ENCODE results near the gene CKAP5. TPM values are rescaled to one million over a fixed set of nuclear protein-coding genes. Genes with fewer than 3 reads are reported as not detected.

CKAP5 gene
- total RNA-seq, 1 experiment from 2014 or later = 572 TPM

DNA sequence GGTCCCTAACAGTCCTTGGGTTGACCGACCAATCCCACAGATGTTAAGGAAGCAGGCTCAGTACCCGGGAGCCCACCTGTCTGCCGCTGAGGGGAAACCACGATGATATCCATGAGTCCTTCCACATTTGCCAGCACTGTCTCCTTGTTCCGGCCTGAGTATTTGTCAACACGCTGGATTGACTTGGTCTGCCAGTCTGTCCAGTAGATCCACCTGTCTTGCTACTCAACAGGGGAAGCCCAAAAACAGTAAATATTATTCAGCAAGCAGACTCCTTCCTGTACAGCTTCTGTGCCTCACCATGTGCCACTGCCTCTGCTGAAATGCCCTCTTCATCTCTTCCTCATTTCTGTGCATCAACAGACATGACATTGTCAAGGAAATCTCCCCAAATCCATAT, 22.8 kb upstream of the CKAP5 start:
- BruUV-seq (replicated peaks) = no TSS peak
- Histone ChIP-seq H3K27ac (ENCODE audit: low read depth, low read length, poor library complexity, severe bottlenecking) (no peak overlapping the region), H3K4me1 (ENCODE audit: insufficient read depth, low read length, poor library complexity, severe bottlenecking) (no peaks in the 10 kb centered on the region), H3K27me3 (replicated peaks; ENCODE audit: insufficient read depth, low read depth, low read length, poor library complexity) (no peaks in the 10 kb centered on the region), H3K36me3 (ENCODE audit: insufficient read depth, low read length, poor library complexity, severe bottlenecking) (peaks cover 78% of the 10 kb centered on the region), H3K4me3 (ENCODE audit: low read depth, low read length, poor library complexity, severe bottlenecking) (no peak overlapping the region), H3K9me3 (ENCODE audit: low read depth, low read length, poor library complexity, severe bottlenecking) (no peaks in the 10 kb centered on the region)
- DNase-seq (ENCODE audit: low spot score) = no peak
- intact Hi-C loops (cut with micrococcal nuclease; ENCODE audit: unreplicated experiment) = no loop called here
- no peak for TF ChIP-seq EZH2 (IDR thresholded peaks at IDR 0.05; ENCODE audit: borderline replicate concordance, low read depth, low read length, poor library complexity, severe bottlenecking)
- TF ChIP-seq, protein P1, sequence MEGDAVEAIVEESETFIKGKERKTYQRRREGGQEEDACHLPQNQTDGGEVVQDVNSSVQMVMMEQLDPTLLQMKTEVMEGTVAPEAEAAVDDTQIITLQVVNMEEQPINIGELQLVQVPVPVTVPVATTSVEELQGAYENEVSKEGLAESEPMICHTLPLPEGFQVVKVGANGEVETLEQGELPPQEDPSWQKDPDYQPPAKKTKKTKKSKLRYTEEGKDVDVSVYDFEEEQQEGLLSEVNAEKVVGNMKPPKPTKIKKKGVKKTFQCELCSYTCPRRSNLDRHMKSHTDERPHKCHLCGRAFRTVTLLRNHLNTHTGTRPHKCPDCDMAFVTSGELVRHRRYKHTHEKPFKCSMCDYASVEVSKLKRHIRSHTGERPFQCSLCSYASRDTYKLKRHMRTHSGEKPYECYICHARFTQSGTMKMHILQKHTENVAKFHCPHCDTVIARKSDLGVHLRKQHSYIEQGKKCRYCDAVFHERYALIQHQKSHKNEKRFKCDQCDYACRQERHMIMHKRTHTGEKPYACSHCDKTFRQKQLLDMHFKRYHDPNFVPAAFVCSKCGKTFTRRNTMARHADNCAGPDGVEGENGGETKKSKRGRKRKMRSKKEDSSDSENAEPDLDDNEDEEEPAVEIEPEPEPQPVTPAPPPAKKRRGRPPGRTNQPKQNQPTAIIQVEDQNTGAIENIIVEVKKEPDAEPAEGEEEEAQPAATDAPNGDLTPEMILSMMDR (conservative IDR thresholded peaks at IDR 0.05; ENCODE audit: low read depth, low read length) = no peak
- ChIA-PET POLR2A (ENCODE audit: low non-redundant PET) (no interaction called here), CTCF (no interaction called here)

DNA sequence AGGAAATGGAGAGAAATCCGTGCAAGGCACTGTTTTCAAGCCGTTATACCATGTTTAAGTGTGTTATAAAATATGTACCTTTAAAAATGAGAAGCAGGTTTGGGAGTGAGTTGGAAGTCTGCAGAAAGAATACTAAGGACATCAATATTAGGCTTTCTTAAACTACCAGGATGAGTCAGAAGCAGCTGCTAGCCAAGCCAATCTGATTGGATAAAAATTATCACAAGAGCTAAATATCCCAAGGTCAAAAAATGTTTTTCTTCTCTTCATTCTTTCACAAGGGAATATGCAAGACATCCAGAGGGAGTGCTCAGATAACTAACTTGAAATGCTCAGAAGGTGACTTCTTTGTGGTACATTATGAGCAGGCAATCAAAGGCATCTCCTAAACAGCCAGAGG, 19.3 kb upstream of the CKAP5 start:
- Histone ChIP-seq H3K27me3 (replicated peaks; ENCODE audit: insufficient read depth, low read depth, low read length, poor library complexity) (no peaks in the 10 kb centered on the region), H3K27ac (ENCODE audit: low read depth, low read length, poor library complexity, severe bottlenecking) (no peak overlapping the region), H3K36me3 (ENCODE audit: insufficient read depth, low read length, poor library complexity, severe bottlenecking) (peaks cover 59% of the 10 kb centered on the region), H3K4me1 (ENCODE audit: insufficient read depth, low read length, poor library complexity, severe bottlenecking) (no peaks in the 10 kb centered on the region), H3K4me3 (ENCODE audit: low read depth, low read length, poor library complexity, severe bottlenecking) (no peak overlapping the region), H3K9me3 (ENCODE audit: low read depth, low read length, poor library complexity, severe bottlenecking) (no peaks in the 10 kb centered on the region)
- DNase-seq (ENCODE audit: low spot score) = no peak
- BruUV-seq (replicated peaks) = no TSS peak
- CTCF ChIA-PET = no interaction called here
- POLR2A ChIA-PET (ENCODE audit: low non-redundant PET) = interaction anchor here (0.6 kb wide), 1 partner anchor 849 kb away, joined by 11 read pairs; no protein-coding TSS in a partner anchor
- TF ChIP-seq, protein P1 (conservative IDR thresholded peaks at IDR 0.05; ENCODE audit: low read depth, low read length) = no peak
- no peak for TF ChIP-seq EZH2 (IDR thresholded peaks at IDR 0.05; ENCODE audit: borderline replicate concordance, low read depth, low read length, poor library complexity, severe bottlenecking)
- intact Hi-C loops (cut with micrococcal nuclease; ENCODE audit: unreplicated experiment) = no loop called here

DNA sequence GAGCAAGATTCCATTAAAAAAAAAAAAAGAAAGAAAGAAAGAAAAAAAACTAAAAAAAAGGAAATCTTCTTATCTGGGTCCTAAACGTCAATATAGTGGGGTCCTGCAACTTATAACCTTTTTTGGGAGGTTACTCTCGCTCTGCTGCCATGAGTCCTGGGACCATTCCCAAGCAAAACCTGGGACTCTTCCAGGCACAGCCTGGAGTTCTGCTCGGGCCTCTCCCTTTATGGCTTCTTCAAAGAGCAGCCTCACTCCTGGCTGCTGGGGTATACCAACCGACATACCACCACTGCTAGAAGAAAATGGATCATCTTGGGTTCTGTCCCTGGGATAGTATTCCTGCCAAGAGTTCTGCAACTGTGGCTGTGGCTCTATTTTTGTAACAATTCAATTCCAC, 14.1 kb upstream of the CKAP5 start:
- no peak overlapping the region for H3K27ac ChIP-seq (ENCODE audit: low read depth, low read length, poor library complexity, severe bottlenecking)
- no peak for DNase-seq (ENCODE audit: low spot score)
- intact Hi-C loops (cut with micrococcal nuclease; ENCODE audit: unreplicated experiment) = no loop called here
- peaks cover 31% of the 10 kb centered on the region for H3K36me3 ChIP-seq (ENCODE audit: insufficient read depth, low read length, poor library complexity, severe bottlenecking)
- no peak for TF ChIP-seq EZH2 (IDR thresholded peaks at IDR 0.05; ENCODE audit: borderline replicate concordance, low read depth, low read length, poor library complexity, severe bottlenecking)
- TF ChIP-seq, protein P1 (conservative IDR thresholded peaks at IDR 0.05; ENCODE audit: low read depth, low read length) = no peak
- no TSS peak for BruUV-seq (replicated peaks)
- POLR2A ChIA-PET (ENCODE audit: low non-redundant PET) = no interaction called here
- H3K27me3 ChIP-seq (replicated peaks; ENCODE audit: insufficient read depth, low read depth, low read length, poor library complexity) = no peaks in the 10 kb centered on the region
- no peaks in the 10 kb centered on the region for H3K4me1 ChIP-seq (ENCODE audit: insufficient read depth, low read length, poor library complexity, severe bottlenecking)
- H3K4me3 ChIP-seq (ENCODE audit: low read depth, low read length, poor library complexity, severe bottlenecking) = no peak overlapping the region
- no peaks in the 10 kb centered on the region for H3K9me3 ChIP-seq (ENCODE audit: low read depth, low read length, poor library complexity, severe bottlenecking)
- CTCF ChIA-PET = no interaction called here
